NCI-H2107 treated with DMSO at 0.1 percent for 48 hours (cell line): ENCODE results near the gene HNRNPU.
A peak's percentile ranks its signal among the peaks of the same experiment; 100 is the strongest.

Experiments used
- DNase-seq: peaks from one replicate; lab custom pipeline; 2025; ENCODE audit not compliant: unreplicated experiment; lab: John Stamatoyannopoulos, UW

The HNRNPU gene

DNA sequence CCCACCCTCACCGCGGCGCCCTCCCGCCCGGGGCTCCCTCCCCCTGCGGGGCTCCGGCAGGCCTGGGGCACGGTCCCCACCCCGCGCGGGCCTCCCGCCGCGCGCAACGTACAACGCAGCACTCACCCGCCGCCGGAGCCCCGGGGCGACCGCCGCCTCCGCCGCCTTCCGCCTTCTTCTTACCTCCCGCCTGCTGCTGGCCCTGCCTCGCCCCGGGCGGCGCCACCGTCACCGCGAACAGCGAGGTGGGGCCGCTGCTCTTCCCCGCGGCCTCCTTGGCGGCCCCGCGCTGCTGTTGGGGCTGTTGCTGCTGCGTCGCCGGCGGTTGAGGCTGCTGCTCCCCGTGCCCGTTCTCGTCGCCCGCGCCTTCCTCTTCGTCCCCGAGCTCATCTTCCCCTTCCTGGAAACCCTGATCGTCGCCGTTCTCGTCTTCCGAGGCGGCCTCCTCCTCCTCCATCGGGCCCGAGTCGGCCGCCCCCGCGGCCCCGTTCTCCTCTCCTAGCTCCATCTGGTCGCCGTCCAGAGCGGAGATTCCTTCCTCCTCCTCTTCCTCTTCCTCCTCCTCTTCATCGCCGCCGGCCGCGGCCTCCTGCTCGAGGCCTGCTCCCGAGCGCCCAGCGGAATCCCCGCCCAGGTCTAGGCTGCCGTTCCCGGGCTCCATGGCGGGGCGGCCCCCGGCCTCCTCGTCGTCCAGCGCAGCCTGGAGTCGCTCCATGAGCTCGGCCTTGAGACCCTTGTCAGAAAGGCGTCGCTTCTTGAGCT is 671 bp downstream of the HNRNPU start:
- no peak for DNase-seq

DNA sequence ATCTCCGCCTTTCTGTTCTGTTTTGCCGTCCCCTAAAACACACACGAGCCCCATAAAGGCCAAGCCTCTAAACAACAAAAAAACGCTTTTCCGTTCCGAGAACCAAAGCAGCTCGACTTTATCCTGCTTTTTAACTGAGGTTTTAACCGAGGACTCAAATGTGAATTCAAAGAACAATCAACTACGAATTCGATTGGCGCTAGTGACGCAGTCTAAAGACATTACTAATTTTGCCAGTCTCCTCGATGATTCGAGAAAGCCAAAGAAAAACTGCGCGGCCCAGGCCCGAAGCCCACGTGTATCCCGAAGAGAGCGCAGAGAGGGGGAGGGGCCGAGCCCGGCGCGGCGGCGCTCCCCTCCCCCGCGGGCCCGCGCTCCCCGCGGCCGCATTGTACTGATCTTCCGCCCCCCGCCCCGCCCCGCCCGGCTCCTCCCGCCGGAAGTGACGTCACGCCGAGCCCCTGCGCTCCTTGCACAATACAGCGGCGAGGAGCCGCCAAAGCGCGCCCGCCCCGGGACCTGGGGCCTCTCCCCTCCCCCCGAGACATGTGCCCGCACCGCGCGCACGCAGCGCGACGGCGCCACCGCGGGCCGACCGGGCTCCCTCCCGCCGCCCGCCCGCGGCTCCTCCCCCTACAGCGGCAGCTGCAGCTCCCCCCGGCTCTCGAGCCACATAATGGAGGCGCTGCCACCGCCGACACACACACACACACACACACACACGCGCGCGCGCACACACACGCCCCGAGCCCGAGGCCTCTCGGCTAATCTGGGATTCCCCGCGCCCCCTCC is 1.4 kb downstream of the HNRNPU start:
- peak; percentile 96 for DNase-seq

DNA sequence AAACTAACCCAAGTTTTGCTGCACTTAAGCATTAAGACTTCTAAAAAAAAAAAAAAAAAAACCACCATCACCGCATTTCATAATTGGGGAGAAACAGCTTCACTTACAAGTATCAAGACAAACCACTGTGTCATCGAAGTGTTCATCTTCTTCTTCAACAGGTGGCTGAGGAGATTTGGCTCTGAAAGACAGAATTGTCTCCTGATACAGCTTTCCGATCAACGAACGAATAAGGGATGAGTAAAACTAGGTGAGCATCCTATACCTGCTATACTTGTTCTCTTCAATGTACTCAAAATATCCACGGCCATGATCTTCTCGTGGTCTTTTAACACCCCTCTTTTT is 2.0 kb downstream of the HNRNPU start:
- no peak for DNase-seq

DNA sequence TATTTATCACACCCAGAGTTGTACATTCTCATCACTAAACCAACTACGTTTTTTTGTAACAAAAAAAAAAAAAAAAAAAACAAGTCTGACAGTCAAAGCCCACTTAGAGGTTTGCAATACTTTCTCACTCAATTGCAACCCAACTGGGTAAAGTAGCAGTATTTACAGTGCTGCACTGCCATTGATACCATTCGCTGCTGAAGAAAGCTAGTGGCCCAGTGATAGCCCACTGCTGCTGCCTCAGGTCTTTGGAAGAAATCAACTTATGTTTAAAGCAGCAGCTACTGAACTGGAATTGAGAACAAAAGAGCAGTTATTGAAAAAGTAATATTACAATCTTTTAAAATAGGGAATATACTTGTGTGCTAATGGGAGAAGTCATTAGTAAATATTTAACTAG is 2.7 kb downstream of the HNRNPU start:
- no peak for DNase-seq

DNA sequence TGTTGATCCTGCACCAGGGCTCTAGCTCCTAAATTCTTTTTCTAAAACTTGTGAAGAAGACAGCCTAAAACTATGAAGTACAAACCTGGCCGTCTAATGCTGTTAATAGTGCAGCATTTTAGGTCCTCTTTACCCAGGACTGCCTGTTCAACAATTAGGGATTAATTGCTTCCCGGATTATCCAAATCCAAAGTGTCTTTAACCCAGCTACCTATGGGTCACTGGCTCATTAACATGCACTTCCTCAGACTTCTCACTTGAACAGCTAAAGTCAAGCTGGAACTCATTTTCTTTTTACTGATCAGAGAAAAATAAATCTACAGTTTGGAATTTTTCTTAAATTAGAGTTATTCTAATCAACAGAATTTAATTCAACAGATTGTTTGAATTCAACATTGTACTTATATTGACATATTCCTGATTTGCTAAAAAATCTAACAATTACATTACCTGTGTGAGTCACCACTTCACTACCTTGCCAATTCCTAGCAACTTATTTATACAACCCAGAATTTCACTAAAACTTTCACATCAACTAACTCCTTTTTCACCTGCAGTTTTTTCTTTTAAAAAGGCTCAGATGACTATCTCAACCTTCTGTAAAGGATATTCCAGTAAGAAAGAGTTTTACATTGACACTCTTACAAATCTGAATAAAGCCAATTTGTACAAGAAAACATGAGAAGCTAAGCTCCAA is 3.3 kb downstream of the HNRNPU start:
- no peak for DNase-seq

DNA sequence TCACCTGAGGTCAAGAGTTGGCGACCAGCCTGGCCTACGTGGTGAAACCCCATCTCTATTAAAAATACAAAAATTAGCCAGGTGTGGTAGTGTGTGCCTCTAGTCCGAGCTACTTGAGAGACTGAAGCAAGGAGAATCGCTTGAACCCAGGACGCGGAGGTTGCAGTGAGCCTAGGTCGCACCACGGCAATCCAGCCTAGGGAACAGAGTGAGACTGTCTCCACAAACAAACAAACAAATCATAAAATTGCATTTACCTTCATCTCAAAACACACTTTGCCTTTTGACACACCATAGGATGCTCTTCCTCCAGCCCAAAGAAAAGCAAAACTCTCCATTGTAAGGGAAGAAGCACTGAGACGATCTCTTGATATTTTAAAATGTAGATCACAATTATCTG is 4.3 kb downstream of the HNRNPU start:
- no peak for DNase-seq

DNA sequence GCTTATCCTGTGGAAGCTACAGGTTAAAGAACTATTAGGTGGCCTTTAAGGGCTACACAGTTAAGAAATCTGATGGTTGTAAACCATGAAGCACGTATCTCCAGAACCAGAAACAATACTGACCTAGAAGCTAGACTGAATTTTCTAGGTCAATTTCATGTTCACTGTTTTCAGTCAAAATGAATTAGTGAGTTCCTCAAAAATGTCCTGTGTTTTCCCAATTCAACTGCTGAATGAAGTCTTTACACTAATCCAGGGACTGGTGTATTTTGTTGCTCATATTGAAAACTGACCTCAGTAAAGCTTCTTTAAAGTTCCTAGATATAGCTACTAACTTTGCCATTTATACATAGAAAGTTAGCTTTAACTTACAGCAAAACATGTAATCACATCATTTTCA is 6.0 kb downstream of the HNRNPU start:
- DNase-seq = no peak

DNA sequence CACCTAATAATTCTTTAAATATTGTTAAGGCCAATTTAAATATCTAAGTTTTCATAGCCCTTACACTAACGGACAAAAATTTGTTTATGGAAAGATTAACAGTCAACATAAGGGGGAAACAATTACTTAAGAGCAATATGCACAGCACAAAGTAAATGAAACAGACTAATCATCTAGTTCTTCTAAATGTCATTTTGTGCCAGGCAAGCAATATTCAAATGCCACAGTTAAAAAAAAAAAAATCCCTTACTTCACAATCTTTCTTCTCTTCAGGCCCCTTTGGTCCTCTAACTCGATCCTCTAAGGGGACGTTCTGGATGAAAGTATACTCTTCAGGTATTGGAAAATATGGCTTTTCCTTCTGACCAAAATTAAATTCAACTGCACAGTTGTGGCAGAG is 6.6 kb downstream of the HNRNPU start:
- DNase-seq = no peak

DNA sequence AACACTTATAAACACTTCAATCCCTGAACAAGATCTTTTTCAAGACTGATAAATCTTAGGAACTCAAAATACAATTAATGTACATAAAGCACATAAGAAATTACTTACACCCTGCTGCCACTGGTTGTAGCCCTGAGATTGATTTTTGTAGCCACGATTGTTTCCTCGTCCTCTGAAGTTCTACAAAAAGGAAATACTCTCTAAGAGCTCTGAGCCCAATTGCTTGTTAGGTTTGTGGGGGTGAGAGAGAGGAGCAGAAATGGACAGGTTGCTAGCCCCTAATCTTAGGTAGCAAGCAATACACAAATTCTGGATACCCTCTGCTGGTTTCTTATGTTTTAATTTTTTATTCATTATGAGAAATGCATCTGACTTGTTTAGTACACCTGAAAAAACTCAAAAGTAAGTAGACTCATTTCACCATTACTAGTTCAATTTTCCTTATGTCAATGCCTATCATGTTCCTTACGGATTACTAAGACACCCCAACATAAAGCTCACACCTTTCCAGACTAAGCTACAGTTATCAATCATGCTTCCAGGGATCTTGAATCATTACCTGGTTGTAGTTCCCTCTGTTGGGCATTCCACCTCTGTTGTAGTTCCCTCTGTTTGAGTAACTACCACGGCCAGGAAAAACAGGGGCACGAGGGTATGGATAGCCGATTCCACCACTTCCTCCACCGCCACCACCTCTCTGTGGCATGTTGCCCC is 9.3 kb downstream of the HNRNPU start:
- no peak for DNase-seq

DNA sequence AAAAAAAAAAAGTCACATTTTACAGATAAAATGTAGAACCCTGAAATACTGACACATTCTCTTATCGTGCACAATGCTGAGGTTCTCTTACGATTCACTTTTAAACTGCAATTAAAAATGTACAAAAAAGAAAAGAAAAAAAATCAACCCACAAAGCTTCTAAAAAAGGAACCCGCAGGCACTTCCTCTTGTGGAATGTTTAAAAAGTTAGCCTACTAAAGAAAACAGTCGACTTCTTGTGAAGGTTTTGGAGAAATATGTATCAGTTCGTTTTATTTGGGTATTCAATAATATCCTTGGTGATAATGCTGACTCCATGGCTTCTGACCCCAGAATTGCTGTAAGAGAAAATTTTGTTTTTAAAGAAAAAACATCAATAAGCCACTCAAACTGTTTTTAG is 10.2 kb downstream of the HNRNPU start:
- no peak for DNase-seq

DNA sequence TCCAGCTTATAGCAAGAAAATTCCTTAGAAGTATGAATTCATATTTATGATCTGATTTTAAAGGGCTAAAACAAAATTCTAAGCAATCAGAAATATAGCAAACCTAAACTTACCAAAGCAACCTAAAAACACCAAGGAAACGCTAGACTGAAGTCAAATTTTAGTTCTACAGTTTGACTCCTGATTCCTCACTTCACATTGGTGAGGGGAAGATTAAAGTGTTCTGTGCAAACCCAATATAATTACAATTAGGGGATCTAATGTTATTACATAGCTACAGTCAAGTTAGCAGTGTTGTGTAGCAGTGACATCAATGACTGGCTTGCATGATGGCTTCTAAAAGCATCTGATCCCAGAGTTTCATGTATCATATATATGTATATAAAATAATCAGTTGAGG is 11.6 kb downstream of the HNRNPU start:
- DNase-seq = no peak

DNA sequence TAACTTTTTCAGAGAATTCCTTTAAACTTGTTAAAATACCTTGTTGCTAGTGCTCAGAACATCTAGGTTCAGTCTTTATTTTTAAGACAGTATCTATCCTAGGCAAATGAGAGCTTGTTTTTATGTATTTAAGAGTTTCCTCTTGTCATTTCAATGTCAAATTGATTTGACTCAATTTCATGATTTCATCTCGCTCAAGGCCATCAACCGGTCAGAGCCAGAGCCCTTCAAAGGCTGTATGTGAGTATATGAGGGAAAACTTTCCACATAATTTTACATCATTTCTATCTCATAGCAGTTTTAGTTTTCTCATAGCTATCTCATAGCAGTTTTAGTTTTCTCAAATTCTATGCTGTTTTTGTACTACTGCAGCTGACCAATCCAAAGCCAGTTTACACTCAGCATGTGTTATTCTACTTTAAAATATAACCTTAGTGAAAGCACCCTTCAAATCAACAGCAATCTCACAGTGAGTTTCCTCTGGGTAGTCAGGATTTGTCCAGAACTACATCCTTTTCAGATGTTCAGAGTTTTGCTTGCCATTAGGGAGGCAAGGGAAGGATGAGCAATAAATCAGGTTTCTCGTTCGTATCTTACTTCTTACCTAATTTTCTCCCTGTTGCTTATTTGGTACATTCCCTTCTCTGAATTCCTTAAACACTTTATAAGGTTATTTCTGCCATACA is 12.7 kb downstream of the HNRNPU start:
- no peak for DNase-seq

DNA sequence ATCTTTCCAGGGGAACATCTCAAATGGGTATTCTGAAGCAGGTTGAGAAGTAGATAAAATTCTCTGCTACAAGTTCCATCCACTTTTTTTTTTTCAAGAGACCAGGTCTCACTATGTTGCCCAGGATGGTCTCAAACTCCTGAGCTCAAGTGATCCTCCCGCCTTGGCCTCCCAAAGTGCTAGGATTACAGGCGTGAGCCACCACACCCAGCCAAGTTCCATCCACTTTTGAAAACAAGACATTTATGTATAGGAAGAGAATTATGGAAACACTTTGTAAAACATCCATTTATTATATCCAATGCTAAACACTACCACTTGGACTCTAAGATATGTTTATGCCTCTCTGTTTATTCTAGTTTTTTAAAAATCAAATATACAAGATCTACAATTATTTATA is 13.4 kb downstream of the HNRNPU start:
- DNase-seq = no peak

DNA sequence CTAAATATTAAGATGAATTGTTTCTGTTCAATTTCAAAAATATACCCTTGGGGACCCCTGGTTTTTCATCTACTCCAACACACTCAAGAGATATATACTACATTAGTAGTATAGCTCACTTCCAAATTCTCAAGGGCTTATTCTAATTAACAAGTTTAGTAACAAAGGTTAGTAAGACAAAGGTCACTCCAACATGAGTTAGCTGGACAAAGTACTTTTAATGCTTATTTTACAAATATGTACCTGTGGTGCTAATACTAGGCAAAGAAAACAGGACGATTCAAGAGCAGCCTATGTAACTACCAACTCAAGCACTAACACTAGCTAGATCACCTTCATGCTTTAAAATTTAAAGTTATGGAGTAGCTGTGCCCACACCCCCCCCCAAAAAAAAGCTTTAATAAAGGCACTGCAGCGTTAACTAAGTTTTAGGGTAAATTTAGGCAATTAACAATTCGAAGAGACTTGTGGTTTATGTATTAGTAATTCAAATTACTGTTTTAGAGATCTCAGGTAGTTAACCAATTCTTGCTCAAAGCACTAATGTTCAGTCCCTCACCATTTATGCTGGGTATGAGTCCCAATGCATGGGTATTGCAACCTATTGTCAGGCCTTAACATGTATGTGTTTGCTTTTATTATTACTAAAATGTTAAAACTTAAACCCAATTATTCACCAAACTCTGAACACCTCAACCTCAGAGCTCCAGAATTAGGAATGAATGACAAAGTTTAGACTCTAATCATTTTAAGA is 14.1 kb downstream of the HNRNPU start:
- DNase-seq = no peak

DNA sequence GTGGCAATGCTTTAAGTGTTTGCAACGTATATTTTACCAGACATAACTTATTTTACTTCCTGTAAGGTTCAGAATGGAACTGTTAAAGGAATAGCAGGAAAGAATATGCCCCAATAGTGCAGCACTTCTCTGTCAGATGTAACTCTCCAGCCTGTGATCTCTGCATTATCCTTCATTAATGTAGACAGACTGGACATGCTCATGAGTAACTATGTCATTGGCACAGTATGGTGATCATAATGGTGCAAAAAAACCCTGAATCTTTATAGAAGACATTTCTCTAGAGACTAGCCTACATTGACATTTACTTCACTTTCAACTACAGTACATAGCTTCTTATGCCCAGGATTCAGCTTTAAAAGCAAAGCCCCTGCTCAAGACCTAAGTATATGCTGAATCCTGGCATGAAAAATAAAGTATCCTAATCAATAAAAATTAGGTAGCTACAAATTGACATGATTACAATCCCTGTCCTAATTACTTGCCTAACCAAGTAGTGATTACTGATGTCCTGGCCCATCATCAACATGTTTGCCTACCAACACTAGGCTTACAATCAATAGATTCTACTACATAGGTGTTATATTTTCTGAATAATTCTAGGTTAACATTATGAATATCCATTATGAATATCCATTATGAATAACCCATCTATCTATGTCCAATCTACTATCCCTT is 15.0 kb downstream of the HNRNPU start:
- DNase-seq = no peak

DNA sequence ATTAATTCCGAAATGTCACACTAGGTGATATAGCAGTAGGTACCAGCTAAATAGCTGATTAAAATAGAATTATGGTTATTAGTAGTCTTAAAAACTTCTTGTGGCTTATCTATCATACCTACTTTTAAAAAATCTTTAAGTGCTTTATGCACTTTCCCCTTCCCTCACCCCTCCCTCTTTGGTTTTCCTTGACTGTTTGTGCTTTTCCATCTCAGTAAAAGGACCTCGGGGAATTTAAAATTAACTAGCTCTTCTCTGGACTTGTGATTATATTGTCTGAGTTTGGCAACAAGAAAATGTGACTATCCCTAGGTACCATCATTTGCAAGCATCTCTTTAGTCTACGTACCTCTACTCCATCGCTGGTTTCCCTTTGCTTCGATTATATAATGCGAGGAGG is 17.7 kb downstream of the HNRNPU start:
- no peak for DNase-seq

DNA sequence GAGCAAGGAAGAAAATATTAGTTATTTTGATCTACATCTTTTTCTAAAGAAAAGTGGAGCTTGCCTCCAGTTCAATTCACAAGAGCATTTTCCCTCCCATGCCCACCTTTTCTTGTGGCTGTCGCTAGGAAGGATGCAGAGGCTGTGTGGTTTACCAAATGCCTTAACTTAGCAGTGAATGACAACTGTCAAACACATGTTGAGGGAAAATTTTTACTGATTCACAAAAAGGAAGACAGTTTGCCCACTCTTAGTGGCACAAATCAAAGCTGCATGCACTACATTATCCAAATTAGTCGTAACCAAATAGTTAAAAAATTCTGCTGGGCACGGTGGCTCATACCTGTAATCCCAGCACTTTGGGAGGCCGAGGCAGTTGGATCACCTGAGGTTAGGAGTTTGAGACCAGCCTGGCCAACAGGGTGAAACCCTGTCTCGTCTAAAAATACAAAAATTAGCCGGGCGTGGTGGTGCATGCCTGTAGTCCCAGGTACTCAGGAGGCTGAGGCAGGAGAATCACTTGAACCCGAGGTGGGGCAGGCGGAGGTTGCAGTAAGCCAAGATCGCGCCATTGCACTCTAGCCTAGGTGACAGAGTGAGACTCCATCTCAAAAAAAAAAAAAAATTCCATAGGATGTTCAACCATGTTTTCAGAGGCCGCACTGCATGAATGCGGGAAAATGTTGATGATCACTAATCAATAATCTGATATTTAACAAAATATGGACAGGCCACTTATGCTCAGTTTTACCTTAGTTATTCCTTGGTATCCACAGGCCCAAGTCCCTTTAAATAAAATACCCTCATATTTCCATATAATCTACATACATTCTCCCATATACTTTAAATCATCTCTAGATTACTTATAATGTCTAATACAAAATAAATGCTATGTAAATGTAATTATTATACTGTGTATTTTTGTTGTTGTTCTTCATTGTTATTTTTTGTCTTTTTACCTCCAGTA is 19.9 kb downstream of the HNRNPU start:
- no peak for DNase-seq

DNA sequence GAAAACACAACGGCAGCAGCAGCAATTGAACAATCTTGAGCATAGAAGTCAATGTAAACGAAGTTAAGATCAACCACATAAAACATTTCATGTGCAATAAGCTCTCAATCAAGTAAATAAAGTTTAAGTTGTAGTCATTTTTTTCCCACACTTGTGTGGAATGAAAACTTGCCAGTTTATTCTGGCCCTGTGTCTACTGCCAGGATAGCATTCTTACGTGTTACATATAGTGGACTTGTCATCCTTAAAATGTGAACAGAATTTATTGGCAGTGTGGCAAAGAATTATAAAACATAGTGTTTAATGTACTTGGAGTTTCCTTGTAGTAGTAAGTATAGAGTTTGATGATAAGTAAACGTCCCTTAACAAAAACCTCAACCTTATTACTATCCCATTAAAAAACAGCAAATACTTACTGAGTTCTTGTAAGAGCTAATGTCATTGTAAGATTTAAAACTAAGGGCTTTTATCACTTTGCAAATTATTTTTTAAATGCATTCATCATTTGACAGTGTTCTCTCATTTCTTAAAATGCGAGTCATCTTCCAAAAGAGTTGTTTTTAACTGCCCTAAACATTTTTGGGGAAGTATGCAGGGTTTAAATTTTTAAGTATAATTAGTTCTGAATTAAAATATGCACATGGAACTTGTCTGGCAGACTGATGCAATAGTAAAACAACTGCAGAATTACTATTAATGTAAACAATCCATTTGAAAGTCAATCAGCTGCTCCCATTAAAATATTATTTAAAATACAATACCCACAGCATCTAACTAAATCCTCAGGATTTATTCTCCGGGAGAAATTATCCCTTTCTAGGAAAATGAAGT is 21.0 kb downstream of the HNRNPU start:
- DNase-seq = no peak
